Gastroesophageal sphincter (tissue), 3 donors: ENCODE measurements around the gene COG4.

Experiments used
- CTCF ChIP-seq, 4 experiments: fragments of 200-600 bp in 2 of 4; fragments of 450-650 bp in 2 of 4; sonication (generic) in 1 of 4; IDR thresholded peaks; one replicate each; pipeline ENCODE4 v1.5.1; 2017 to 2019; ENCODE audit warnings: antibody characterized with exemption in 4 of 4, mild to moderate bottlenecking in 2 of 4, moderate library complexity in 2 of 4
- EP300 ChIP-seq: sonication (generic); formaldehyde crosslinking; IDR thresholded peaks from one replicate; pipeline ENCODE4 v1.6.1; 2017; ENCODE audit warnings: antibody characterized with exemption, mild to moderate bottlenecking

GRCh38 chr16:70551788-70552187 lies 28.4 kb upstream of the COG4 start:
- TF ChIP-seq CTCF (IDR thresholded peaks at IDR 0.05) (no peak), EP300 (no peak)
